HFF-Myc (cell line): ENCODE data around the gene ACTA1.
"Not testable (repeated sequence)": the region's sequence is repeated elsewhere in the genome, so short reads cannot be mapped to it uniquely, and the experiment has no call there.

Experiments used
- DNase-seq: peaks from one replicate; pipeline ENCODE4 v3.0.0-alpha.2; 2011; ENCODE audit warnings: low read depth; ENCODE audit errors: extremely low read depth
- H3K4me3 ChIP-seq: replicated peaks from 2 replicates; pipeline ENCODE4 v1.5.1; 2011; ENCODE audit warnings: low read depth, mild to moderate bottlenecking, control low read depth, low read length
- CTCF ChIP-seq: IDR thresholded peaks from 2 replicates; pipeline ENCODE4 v1.5.1; 2012; ENCODE audit warnings: mild to moderate bottlenecking, low read depth, low read length, control low read depth; ENCODE audit errors: missing control alignments

The ACTA1 gene

GRCh38 chr1:229434005-229434640, at the start of gene ACTA1:
TSS of gene ACTA1 (minus strand) at chr1:229434094. CDS start at chr1:229433115, 979 bp downstream.
- no peak within 1 kb of the TSS for H3K4me3 ChIP-seq
- no peak for TF ChIP-seq CTCF
- DNase-seq: no peak

DNA sequence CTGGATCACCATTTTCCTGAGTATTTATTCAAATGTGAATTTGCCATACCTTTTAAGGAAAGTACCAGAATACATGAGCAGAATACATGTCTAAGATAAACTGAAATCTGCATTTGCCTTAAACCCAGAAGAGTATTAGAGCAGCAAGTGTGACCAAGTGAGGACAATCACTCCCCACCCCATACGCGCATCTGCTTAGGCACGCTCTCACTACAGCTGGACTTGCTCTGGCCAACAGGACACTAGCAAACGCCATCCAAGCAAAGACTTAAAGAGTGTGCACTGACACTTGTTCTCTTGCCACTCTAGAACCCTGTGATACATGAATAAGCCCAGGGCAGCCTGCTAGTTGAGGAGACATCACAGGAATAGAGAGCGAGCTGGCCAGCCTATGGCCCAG, 48.6 kb upstream of the ACTA1 start:
- TF ChIP-seq CTCF: no peak
- DNase-seq: no peak

DNA sequence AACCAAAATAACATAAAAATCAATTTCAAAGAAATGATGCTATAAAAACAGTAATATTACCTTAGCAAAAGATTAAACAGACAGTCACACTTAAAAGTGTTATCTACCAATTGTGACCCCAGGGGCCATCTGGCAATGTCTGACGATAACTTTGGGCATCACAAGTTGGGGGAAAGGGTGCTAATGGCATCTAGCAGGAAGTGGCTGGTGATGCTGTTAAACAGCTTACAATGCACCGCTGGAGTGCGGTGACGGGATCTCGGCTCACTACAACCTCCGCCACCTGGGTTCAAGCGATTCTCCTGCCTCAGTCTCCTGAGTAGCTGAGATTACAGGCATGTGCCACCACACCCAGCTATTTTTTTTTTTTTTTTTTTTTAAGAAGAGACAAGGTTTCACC, 46.6 kb upstream of the ACTA1 start:
- H3K4me3 ChIP-seq: no peak overlapping the region
- no peak for TF ChIP-seq CTCF
- DNase-seq: no peak

More for the DNA sequence above, 48.6 kb upstream of the ACTA1 start:
- no peak overlapping the region for H3K4me3 ChIP-seq

GRCh38 chr1:229479660-229480399, 45.9 kb upstream of the ACTA1 start:
- H3K4me3 ChIP-seq: no peak overlapping the region
- no peak for DNase-seq
- TF ChIP-seq CTCF: no peak

- no peak for TF ChIP-seq CTCF
- no peak for DNase-seq
- no peak overlapping the region for H3K4me3 ChIP-seq
Measured at GRCh38 chr1:229478852-229479251, 45.0 kb upstream of the ACTA1 start.

DNA sequence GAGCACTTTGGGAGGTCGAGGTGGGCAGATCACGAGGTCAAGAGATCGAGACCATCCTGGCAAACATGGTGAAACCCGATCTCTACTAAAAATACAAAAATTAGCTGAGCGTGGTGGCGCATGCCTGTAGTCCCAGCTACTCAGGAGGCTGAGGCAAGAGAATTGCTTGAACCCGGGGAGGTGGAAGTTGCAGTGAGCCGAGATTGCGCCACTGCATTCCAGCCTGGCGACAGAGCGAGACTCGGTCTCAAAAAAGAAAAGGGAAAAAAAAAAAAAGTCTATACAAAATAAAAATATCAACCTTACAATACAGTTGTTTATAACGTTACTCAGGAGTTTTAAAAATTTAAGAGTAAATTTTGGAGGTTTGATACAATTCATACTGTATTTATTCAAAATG, 42.0 kb upstream of the ACTA1 start:
- H3K4me3 ChIP-seq, DNase-seq: not testable (repeated sequence)

DNA sequence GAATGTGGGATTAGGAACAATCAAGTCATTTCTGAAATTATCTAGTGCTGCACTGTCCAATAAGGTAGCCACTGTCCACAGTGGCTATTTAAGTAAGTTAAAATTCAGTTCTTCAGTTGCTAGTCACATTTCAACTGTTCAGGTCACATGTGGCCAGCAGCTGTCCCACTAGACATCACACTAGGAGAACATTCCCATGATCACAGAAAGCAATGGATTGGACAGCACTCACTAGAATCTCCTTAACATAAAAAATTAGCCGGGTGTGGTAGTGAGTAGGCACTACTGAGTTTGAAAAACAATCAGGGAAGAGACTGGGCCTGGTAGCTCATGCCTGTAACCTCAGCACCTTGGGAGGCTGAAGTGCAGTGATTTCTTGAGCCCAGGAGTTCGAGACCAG, 40.6 kb upstream of the ACTA1 start:
- peak; percentile 20 for DNase-seq
- no peak for TF ChIP-seq CTCF
- H3K4me3 ChIP-seq: no peak overlapping the region
